GM18870 (cell line): ENCODE data around the gene TKFC.

Source experiments
- ATAC-seq: cut with Tn5 transposase; IDR thresholded peaks from one replicate; pipeline ENCODE4 v1.9.1; 2021; ENCODE audit warnings: moderate library complexity; ENCODE audit not compliant: unreplicated experiment

The TKFC gene

DNA sequence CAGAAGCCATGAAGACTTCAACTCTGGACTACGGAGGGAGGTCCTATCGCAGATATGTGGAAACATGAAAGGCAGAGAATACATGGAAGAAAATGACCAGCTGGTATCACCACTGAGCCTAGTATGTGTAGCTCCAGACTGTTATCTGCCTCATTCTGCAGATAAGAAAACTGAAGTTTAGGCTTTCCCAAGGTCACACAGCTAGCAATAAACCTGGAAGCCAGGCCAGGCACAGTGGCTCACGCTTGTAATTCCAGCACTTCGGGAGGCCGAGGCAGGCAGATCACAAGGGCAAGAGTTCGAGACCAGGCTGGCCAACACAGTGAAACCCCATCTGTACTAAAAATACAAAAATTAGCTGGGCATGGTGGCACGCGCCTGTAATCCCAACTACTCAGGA lies 22.3 kb upstream of the TKFC start:
- ATAC-seq: no peak

DNA sequence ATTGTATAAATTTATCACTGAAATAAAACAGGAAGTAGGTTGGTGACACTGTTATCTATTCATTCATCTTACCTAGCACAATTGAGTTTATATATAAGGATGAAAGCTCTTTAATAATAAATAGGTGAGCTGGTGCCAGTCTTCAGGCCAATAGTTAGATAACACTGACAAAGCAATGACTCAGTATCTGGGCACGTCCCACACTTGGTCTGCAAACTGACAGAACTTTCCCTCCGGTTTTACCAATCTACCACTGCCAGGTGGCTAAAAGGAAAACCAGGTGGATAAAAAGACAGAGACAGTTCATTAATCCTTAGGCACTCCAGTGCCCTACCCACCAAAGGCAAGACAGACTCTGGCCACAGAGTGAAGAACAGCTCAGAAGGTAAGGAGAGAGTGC lies 17.8 kb upstream of the TKFC start:
- ATAC-seq: no peak

DNA sequence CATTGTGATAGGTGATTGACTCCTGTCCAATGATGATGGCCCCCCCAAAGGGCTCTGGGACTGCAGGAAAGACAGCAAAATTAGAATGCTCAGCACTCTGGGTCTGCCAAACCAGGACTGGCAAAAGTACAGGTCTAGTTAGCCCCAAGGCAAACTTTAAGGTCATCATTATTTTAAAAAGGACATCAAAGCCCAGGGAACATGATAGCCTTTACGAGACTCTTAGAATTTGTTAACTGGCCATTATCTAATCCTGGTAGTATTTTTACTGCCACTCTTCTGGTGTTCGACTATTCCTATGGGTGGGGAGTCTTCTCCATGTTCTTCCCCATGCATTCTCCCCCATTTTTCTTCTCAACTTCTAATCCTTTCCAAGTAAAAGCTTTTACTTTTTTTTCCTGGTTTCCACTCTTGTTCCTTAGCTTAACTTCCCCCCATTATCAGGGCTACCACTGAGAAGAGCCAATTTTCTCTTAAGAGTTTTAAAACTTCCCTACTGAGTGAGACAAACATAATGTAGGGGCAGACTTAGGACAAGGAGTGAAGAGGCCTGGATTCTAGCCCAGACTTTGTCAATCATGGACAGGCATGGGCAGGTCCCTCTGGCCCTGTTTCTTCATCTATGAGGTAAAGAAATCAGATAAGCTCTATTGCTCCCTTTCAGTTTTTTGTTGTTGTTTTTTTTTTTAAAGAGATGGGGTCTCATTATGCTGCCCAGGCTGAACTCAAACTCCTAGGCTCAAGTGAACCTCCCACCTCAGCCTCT lies 7.2 kb upstream of the TKFC start:
- ATAC-seq: no peak

DNA sequence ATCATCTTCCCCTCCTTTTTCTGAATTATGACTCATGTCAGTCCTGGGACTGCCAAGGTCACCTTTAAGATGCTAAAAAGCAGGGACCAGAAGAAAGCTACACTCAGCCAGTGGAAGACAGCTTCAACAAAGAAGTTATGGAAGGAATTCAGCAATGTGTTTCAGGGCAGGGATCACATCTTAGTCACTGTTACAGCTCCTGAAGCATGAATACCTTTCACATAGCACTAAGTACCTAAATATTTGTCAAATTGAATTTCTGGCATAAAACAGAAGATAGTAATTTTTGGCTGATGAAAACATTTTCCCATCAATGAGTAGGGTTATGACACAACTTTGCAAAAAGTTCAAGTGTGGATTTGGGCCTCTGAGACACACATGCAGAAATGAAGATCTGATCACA lies 5.4 kb upstream of the TKFC start:
- ATAC-seq: no peak

DNA sequence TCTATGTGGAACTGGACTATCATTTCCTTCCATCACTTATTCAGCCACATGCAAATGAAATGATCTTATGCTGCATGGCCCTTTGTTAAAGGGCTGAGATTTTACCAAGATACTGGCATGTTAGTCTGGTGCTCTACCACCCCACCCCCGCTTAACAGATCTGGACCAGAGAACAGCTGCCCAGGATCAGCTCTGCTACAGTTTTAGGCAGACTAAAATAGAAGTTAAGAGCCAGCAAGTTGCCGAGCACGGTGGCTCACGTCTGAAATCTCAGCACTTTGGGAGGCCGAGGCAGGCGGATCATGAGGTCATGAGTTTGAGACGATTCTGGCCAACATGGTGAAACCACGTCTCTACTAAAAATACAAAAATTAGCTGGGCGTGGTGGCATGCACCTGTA lies 4.7 kb upstream of the TKFC start:
- no peak for ATAC-seq

DNA sequence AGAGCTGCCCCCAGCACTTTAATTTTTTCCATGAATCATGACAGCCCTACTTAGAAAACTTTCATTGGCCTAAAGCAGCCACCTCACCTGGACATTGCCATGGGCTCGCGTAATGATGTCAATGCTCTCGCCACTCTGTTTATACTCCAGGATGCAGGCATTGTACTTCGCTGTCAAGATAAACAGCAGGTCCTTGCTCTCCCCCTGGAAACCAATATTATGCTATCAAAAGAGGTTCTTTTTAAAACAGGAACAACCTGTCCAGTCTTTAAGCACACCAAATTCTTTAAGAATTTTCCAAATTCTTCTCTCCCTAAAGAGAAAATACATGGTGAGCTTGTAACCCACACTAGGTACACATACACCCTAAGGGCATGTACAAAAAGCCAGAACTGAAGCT lies 3.2 kb upstream of the TKFC start:
- ATAC-seq: no peak

DNA sequence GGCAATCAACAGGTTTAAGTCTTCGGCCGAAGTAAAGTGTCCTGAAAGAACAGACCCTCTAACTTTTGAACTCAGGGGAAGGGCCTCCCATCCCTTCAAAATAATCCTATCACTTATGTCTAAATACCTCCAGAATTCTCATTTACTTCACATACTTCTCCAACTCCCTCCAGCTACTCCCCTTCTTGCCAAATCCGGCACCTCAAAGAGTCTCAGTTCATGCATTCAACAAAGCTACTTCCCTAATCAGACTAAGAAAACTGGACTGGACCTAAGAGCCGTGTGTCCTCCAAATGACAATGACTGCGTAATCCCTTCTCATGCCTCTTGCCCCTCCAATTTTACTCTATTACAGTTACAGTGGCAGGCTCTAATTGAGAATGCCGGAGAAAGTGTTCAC lies 1.4 kb upstream of the TKFC start:
- ATAC-seq: no peak

DNA sequence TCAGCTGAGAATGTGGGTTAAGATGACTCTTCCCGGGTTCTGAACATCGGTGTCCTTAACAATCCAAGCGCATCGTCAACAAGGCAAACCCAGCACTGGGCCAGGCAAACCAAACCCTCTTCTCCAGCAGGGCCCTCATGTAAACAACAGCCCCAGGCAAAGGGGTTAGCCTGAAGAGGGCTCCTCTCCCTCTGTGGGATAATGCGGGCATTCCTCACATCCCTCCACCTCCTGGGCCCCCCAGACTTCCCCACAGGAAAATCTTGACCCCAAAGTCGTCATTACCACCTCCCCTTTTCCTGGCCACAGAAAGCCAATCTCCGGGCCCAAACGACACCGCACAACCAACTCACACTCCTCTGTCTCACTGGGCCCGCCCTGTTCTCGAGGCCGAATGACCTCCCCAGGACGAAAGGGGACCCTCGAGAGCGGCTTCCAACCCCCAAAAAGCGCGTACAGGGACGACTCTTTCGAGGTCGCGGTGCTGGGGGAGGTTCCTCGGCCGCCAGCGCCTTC lies 689 bp upstream of the TKFC start:
- no peak for ATAC-seq

DNA sequence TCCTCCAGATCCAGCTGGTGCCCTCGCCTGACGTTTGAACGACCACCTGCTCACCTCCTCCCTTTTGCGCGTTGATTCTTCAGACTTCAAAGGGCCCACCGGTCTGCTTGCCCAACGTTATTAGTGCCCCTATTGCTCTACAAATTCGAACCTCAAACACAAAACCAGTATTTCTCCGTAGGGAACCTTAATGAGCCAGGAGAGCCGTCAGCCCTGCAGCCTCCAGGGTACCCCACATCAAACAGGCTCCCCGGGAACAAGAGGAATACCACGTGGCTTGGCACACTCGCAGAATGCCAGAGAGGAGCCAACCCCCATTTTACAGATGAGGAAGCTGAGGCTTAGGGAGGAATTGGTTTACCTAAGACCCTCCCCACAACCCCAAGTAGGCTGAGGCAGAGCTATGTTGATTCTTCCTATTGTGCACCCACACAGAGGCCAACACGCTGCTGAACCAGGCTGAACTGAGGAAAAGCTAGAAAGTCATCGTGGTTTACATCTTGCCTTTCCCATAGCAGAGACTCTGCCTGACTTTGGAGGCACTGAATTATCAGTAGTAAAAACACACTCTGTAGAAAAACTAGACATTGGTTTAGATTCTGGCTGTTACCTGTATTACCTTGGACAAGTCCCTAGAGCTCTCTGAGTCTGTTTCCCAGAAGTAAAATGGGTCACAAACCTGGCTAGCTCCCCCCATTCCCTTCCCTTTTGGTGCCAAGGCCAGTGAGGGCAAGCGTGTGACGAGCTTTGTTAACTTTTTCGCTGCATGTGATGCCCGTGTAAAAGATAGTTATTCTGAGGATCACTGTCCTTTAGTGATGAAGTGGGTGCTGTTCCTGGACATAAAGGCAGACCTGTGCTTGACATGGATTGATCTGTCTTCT lies 764 bp downstream of the TKFC start:
- no peak for ATAC-seq

DNA sequence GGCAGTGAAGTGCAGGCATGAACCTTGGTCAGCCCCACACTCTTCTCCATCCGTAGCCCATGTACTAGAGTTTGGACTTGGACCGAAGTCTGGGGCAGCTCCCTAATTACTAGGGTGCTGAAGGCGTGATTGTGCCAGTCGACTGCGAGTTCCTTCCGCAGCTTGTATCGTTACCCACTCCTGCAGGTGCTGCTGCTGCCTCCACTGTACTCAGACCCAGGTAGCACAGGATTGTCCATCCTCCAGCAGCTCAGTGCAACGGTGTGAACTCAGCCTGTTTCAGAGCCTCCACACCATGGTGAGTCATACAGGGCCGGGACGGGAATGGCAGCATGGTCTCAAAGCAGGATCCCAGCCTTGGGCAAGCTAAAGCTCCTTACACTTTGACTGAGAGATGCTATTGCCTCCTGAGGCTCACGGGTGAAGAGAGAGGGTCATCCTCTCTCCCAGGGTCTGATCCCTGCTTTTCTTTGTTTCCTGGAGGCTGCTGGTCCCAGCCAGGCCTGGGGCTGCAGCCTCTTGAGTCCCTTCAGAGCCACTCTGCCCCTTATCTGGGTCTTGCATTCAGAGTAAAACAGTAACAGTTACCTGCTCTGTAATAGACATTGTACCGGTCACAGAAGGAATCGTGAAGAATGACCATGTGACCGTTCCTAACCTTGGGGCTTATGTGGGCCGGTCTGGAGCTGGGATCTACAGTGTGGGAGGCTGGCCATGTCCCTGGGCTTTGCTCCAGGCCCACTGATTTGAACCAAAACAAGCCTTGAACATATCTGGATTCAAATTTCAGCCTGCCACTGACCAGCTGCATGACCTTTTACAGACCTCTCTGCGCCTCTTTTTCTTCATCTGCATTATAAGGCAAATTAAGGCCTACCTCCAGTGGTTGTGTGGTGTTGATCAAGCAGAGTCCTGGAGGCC lies 1.7 kb downstream of the TKFC start:
- ATAC-seq: no peak

DNA sequence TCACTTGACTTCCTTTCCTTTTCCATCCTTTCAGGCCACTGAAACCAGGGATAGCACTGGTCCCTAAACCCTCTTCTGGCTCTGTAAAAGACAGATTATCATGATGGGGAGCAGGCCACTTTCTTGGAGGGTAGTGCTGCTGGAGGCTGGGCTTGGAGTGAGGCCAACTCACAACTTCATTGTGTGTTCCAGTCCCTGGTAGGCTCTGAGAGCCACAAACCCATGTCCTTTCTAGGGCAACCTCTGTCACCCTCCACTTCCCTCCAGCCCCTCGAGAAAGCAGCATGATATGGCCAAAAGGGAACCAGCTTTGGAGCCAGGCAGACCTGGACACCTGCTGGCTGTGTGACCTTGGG lies 2.3 kb downstream of the TKFC start:
- ATAC-seq: no peak

DNA sequence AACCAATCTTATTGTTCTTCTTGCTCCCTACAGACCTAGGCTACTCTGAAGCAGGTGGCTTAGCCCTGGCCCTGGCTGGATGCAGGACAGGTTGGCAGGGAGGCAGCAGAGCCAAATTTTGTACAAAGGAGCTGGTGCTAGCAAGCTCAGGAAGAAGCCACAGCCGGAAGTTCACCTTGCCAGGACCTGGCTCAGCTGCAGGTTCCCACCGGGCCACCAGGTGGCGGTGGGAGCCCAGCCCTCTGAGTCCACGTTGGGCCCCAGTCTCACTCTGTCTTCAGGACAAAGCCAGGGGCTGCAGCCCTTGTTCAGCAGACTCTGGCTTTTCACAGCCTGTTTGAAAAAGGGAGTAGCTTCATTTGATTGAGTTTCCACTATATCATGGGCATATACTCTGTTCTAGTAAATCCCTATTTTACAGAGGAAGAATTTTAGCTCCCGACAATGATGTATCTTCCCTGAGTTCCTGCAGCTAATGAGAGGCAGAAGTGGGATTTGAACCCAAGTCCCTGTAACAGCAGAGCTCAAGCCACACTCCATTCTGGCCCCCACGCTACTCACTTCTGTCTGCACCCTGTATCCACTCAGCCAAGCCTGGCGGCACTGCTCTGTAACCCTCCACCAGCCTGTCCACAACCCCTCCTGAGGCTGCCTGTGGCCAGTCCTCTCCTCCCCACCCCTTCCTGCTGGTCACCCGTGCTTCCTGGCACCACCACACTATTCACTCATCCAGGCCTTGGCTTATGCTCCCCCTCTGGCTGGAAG lies 3.3 kb downstream of the TKFC start:
- no peak for ATAC-seq

DNA sequence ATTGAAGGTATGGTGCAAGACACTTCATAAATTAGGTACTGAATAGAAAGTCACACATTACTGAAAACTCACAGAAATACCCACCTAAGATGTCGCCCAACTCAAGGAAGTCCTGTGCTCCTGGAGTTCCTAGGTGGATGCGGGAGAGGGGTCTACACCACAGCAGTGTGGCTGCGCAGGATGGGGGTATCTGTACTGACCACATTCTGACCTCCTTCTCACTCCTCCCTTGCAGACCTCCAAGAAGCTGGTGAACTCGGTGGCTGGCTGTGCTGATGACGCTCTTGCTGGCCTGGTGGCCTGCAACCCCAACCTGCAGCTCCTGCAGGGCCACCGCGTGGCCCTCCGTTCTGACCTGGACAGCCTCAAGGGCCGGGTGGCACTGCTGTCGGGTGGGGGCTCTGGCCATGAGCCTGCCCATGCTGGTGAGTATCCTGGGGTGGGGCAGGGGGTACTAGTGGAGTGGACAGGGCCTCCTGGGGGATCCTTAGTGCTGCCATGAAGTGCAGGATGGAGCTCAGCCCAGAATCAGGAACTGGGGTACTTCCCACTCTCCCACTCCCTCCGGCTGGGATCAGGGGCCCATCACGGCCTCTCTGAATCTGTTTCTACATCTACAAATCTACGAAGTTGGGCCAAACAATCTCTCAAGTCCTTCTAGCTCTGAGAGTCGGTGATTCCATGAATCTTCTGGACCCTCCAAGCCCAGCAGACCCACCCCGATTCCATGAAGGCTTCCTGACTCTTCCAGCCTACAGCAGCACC lies 4.9 kb downstream of the TKFC start:
- ATAC-seq: no peak

DNA sequence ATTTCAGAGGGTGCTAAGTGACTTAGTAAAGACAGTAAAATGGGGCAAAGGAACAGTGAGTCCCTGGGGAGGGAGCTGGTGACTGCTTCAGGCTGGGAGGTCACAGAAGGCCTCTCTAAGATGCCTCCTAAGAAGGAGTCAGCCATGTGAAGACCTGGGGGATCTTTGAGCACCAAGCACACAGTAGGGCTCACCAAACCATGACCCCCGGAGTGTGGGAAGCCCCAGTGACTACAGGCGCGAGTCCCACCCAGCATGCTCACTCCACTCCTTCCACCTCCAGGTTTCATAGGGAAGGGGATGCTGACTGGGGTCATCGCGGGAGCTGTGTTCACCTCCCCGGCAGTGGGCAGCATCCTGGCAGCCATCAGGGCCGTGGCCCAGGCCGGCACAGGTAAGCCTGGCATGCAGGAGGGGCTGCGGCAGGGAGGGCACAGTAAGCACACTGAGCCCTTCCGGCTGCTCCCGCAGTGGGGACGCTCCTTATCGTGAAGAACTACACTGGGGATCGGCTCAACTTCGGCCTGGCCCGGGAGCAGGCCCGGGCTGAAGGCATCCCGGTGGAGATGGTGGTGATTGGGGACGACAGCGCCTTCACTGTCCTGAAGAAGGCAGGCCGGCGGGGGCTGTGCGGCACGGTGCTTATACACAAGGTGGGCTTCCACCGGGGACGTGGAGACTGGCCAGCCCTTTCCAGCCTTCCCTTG lies 5.9 kb downstream of the TKFC start:
- no peak for ATAC-seq

DNA sequence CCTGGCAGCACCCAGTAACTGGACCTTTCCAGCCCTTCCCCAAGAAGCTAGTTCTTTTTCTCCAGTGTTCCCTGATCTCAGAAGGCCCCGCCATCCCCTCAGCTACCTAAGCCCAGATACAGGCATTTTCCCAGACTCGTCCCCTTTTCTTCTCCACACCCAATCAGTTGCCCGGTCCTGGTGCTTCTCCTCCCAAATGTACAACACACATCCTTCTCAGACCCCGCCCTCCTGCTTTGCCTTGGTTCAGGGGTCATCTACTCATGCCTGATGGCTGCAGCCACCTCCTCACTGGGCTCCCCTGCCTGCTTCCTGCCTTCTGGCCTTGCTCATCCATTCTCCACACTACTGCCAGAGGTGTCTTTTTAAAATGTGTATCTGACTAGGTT lies 6.5 kb downstream of the TKFC start:
- ATAC-seq: no peak

DNA sequence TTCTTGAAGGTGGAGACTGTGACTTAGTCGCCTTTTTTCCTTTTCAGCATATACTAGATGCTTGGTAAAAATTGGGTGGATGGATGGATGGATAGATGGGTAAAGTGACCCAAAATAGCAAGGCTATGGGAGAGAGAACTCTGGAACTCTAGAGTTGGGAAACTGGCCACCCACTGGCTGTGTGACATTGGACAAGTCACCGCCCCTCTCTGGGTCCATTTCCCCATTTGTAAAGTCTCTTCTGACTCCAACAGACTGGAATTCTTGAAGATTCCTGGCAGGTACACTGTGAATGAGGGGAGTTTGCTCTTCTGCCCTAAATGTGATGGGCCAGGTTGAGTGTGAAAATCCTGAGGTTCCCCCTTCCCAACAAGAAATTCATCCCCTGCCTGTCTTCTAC lies 8.0 kb downstream of the TKFC start:
- ATAC-seq: no peak

DNA sequence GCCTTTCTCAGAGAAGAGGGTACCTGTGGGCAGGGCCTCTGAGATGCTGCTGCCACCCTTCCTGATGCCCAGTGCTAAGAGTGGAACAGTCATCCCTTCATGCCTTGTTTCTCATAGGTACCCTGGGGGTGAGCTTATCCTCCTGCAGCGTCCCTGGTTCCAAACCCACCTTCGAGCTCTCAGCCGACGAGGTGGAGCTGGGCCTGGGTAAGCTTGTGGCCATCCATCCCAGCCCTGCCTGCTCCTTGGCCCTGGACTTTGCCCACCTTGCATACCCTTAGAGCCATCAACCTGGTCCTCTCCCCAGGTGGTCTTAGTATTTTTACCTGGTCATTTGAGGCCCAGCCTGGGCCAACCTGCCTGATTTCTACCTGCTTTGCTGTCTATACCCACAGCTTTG lies 8.7 kb downstream of the TKFC start:
- no peak for ATAC-seq

DNA sequence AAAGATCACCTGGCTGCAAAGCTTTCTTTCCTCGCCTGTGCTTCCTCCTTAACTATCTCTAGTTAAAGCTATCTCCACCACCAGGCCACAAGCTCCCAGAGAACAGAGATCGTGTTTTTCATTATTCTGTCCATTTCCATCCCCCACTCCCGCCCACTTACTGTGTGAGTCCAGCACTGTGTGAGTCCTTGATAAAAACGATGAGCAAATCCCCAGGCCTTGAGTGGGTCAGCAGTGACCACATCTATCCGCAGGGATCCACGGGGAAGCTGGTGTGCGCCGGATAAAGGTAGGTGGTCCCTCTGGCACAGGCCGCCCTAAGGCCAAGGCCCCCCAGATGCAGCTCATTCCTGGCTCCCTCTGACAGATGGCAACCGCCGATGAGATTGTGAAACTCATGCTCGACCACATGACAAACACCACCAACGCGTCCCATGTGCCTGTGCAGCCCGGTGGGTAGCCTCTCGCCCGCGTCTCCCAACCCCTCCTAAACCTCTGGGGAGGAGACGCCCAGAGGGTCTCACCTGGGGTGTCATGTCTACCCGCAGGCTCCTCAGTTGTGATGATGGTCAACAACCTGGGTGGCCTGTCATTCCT lies 9.3 kb downstream of the TKFC start:
- no peak for ATAC-seq
